Fibroblast of lung (primary cell): ENCODE data around the gene TMEM208.

Experiments used
- CTCF ChIP-seq, 2 donors: IDR thresholded peaks in 1 of 2; conservative IDR thresholded peaks in 1 of 2; 1 replicate in 1 of 2; 2 replicates in 1 of 2; pipeline ENCODE4 v1.5.1; 2011 to 2012; ENCODE audit warnings: low read length in 2 of 2, control low read depth in 1 of 2, inconsistent platforms in 1 of 2, low read depth in 1 of 2, mild to moderate bottlenecking in 1 of 2
- EZH2 ChIP-seq: IDR thresholded peaks from 2 replicates; pipeline ENCODE4 v1.5.1; 2012; ENCODE audit warnings: low read length, control low read depth, mild to moderate bottlenecking; ENCODE audit errors: missing control alignments

GRCh38 chr16:67188323-67188722 lies 38.6 kb upstream of the TMEM208 start:
- TF ChIP-seq CTCF (conservative IDR thresholded peaks at IDR 0.05 in 1 of 2, IDR thresholded peaks at IDR 0.05 in 1 of 2; ENCODE audit: low read depth in 1 of 2, low read length in 2 of 2) (no peak), EZH2 (no peak)
